GM12892 (cell line): ENCODE results near the gene SLC18A2.

Experiments used
- POLR2A ChIP-seq: IDR thresholded peaks from 2 replicates; pipeline ENCODE4 v1.6.1; 2011; ENCODE audit warnings: low read depth, low read length, control low read depth
- POLR2AphosphoS5 ChIP-seq: IDR thresholded peaks from 2 replicates; pipeline ENCODE4 v1.6.1; 2011; ENCODE audit warnings: low read depth, low read length, control low read depth

DNA sequence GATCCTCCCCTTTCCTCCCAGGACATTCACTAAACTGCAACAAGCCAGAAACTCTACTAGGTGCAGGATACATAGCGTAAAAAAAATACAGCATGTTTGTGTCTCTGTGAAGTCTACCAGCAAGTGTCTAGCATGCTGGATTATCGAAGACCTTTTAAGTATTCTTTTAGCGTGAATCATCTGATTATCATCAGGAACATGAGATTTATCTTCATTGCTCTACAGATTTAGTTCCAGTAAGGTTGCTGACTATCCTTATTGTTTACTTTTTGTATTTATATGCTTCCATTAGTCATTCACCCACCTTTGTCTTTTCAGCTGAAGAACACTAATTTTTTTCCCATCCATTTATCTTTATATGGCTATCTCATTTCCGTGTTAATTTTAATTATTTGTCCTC lies 71.5 kb downstream of the SLC18A2 start:
- TF ChIP-seq POLR2AphosphoS5 = no peak
- no peak for TF ChIP-seq POLR2A
